WTC11 (cell line): ENCODE data around the gene RPIA. TPM values are rescaled to one million over a fixed set of nuclear protein-coding genes. Genes with fewer than 3 reads are reported as not detected.

Experiments used
- CBFB ChIP-seq: sonication (generic); formaldehyde crosslinking; IDR thresholded peaks from 2 replicates; pipeline ENCODE4 v1.8.1; 2022; ENCODE audit warnings: mild to moderate bottlenecking, low read depth, missing genetic modification reagents
- FOXP1 ChIP-seq: sonication (generic); formaldehyde crosslinking; IDR thresholded peaks from 2 replicates; pipeline ENCODE4 v1.8.0; 2022; ENCODE audit warnings: missing genetic modification reagents, mild to moderate bottlenecking, moderate library complexity, borderline replicate concordance
- GTF2I ChIP-seq: fragments of 250-450 bp; sonication (Bioruptor Pico); conservative IDR thresholded peaks from 2 replicates; pipeline ENCODE4 v1.4.0; 2021; ENCODE audit warnings: mild to moderate bottlenecking
- NR2C2 ChIP-seq: sonication (generic); formaldehyde crosslinking; IDR thresholded peaks from 2 replicates; pipeline ENCODE4 v1.8.0; 2022; ENCODE audit warnings: mild to moderate bottlenecking, missing genetic modification reagents
- ZBTB21 ChIP-seq: sonication (generic); formaldehyde crosslinking; IDR thresholded peaks from 2 replicates; pipeline ENCODE4 v1.8.1; 2023; ENCODE audit warnings: mild to moderate bottlenecking, missing genetic modification reagents, borderline replicate concordance
- total RNA-seq: library from RNA; stranded (reverse); gene quantifications from 3 replicates; pipeline ENCODE4 v1.2.3, GENCODE V29; 2021
- TF ChIP-seq, protein P1 (sequence below): sonication (generic); formaldehyde crosslinking; IDR thresholded peaks from 2 replicates; pipeline ENCODE4 v1.8.0; 2023; ENCODE audit warnings: missing genetic modification reagents, mild to moderate bottlenecking, borderline replicate concordance
- TF ChIP-seq, protein P2 (sequence below): sonication (generic); formaldehyde crosslinking; IDR thresholded peaks from 2 replicates; pipeline ENCODE4 v1.8.1; 2022; ENCODE audit warnings: missing genetic modification reagents, borderline replicate concordance
- TF ChIP-seq, protein P3 (sequence below): fragments of 250-450 bp; sonication (Bioruptor Pico); IDR thresholded peaks from 2 replicates; pipeline ENCODE4 v1.9.0; 2021; ENCODE audit warnings: mild to moderate bottlenecking, borderline replicate concordance
- TF ChIP-seq, protein P4 (sequence below): sonication (generic); formaldehyde crosslinking; IDR thresholded peaks from 2 replicates; pipeline ENCODE4 v1.8.1; 2023; ENCODE audit warnings: mild to moderate bottlenecking, missing genetic modification reagents, borderline replicate concordance
- TF ChIP-seq, protein P5 (sequence below): fragments of 250-450 bp; sonication (Bioruptor Pico); IDR thresholded peaks from 2 replicates; pipeline ENCODE4 v1.9.0; 2021; ENCODE audit warnings: mild to moderate bottlenecking

RPIA gene
- total RNA-seq, 1 experiment from 2014 or later, result 23.4 TPM

DNA sequence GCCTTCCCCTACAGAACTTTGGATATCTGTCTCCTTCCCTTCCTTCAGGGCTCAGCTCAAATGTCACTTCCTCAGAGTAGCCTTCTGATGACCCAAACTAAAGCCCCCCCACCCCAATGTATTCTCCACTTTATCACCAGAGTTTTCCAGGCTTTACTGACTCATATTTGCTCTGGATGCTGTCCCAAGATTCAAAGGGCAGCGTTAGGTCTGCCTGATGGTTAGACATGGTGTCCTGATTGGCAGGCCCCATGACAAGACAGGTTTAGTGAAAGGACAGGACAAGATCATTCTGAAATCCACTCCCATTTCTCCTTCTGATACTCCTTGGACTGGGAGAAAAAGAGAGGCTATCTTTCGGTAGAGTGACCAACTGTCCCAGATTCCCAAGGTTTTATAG is 22.6 kb upstream of the RPIA start (continued):
- TF ChIP-seq, protein P1, sequence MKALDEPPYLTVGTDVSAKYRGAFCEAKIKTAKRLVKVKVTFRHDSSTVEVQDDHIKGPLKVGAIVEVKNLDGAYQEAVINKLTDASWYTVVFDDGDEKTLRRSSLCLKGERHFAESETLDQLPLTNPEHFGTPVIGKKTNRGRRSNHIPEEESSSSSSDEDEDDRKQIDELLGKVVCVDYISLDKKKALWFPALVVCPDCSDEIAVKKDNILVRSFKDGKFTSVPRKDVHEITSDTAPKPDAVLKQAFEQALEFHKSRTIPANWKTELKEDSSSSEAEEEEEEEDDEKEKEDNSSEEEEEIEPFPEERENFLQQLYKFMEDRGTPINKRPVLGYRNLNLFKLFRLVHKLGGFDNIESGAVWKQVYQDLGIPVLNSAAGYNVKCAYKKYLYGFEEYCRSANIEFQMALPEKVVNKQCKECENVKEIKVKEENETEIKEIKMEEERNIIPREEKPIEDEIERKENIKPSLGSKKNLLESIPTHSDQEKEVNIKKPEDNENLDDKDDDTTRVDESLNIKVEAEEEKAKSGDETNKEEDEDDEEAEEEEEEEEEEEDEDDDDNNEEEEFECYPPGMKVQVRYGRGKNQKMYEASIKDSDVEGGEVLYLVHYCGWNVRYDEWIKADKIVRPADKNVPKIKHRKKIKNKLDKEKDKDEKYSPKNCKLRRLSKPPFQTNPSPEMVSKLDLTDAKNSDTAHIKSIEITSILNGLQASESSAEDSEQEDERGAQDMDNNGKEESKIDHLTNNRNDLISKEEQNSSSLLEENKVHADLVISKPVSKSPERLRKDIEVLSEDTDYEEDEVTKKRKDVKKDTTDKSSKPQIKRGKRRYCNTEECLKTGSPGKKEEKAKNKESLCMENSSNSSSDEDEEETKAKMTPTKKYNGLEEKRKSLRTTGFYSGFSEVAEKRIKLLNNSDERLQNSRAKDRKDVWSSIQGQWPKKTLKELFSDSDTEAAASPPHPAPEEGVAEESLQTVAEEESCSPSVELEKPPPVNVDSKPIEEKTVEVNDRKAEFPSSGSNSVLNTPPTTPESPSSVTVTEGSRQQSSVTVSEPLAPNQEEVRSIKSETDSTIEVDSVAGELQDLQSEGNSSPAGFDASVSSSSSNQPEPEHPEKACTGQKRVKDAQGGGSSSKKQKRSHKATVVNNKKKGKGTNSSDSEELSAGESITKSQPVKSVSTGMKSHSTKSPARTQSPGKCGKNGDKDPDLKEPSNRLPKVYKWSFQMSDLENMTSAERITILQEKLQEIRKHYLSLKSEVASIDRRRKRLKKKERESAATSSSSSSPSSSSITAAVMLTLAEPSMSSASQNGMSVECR (CRISPR knock-in tag), result no peak
- TF ChIP-seq FOXP1 (CRISPR knock-in tag) (no peak), ZBTB21 (CRISPR knock-in tag) (no peak), NR2C2 (CRISPR knock-in tag) (no peak), GTF2I (CRISPR knock-in tag) (no peak), CBFB (CRISPR knock-in tag) (no peak)
- TF ChIP-seq, protein P2, sequence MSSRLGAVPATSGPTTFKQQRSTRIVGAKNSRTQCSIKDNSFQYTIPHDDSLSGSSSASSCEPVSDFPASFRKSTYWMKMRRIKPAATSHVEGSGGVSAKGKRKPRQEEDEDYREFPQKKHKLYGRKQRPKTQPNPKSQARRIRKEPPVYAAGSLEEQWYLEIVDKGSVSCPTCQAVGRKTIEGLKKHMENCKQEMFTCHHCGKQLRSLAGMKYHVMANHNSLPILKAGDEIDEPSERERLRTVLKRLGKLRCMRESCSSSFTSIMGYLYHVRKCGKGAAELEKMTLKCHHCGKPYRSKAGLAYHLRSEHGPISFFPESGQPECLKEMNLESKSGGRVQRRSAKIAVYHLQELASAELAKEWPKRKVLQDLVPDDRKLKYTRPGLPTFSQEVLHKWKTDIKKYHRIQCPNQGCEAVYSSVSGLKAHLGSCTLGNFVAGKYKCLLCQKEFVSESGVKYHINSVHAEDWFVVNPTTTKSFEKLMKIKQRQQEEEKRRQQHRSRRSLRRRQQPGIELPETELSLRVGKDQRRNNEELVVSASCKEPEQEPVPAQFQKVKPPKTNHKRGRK (CRISPR knock-in tag), result no peak
- TF ChIP-seq, protein P3, sequence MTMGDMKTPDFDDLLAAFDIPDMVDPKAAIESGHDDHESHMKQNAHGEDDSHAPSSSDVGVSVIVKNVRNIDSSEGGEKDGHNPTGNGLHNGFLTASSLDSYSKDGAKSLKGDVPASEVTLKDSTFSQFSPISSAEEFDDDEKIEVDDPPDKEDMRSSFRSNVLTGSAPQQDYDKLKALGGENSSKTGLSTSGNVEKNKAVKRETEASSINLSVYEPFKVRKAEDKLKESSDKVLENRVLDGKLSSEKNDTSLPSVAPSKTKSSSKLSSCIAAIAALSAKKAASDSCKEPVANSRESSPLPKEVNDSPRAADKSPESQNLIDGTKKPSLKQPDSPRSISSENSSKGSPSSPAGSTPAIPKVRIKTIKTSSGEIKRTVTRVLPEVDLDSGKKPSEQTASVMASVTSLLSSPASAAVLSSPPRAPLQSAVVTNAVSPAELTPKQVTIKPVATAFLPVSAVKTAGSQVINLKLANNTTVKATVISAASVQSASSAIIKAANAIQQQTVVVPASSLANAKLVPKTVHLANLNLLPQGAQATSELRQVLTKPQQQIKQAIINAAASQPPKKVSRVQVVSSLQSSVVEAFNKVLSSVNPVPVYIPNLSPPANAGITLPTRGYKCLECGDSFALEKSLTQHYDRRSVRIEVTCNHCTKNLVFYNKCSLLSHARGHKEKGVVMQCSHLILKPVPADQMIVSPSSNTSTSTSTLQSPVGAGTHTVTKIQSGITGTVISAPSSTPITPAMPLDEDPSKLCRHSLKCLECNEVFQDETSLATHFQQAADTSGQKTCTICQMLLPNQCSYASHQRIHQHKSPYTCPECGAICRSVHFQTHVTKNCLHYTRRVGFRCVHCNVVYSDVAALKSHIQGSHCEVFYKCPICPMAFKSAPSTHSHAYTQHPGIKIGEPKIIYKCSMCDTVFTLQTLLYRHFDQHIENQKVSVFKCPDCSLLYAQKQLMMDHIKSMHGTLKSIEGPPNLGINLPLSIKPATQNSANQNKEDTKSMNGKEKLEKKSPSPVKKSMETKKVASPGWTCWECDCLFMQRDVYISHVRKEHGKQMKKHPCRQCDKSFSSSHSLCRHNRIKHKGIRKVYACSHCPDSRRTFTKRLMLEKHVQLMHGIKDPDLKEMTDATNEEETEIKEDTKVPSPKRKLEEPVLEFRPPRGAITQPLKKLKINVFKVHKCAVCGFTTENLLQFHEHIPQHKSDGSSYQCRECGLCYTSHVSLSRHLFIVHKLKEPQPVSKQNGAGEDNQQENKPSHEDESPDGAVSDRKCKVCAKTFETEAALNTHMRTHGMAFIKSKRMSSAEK (CRISPR knock-in tag), result no peak
- TF ChIP-seq, protein P4, sequence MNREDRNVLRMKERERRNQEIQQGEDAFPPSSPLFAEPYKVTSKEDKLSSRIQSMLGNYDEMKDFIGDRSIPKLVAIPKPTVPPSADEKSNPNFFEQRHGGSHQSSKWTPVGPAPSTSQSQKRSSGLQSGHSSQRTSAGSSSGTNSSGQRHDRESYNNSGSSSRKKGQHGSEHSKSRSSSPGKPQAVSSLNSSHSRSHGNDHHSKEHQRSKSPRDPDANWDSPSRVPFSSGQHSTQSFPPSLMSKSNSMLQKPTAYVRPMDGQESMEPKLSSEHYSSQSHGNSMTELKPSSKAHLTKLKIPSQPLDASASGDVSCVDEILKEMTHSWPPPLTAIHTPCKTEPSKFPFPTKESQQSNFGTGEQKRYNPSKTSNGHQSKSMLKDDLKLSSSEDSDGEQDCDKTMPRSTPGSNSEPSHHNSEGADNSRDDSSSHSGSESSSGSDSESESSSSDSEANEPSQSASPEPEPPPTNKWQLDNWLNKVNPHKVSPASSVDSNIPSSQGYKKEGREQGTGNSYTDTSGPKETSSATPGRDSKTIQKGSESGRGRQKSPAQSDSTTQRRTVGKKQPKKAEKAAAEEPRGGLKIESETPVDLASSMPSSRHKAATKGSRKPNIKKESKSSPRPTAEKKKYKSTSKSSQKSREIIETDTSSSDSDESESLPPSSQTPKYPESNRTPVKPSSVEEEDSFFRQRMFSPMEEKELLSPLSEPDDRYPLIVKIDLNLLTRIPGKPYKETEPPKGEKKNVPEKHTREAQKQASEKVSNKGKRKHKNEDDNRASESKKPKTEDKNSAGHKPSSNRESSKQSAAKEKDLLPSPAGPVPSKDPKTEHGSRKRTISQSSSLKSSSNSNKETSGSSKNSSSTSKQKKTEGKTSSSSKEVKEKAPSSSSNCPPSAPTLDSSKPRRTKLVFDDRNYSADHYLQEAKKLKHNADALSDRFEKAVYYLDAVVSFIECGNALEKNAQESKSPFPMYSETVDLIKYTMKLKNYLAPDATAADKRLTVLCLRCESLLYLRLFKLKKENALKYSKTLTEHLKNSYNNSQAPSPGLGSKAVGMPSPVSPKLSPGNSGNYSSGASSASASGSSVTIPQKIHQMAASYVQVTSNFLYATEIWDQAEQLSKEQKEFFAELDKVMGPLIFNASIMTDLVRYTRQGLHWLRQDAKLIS, result no peak
- TF ChIP-seq, protein P5, sequence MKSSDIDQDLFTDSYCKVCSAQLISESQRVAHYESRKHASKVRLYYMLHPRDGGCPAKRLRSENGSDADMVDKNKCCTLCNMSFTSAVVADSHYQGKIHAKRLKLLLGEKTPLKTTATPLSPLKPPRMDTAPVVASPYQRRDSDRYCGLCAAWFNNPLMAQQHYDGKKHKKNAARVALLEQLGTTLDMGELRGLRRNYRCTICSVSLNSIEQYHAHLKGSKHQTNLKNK (CRISPR knock-in tag), result no peak
- TF ChIP-seq, all 79 proteins: peak for 0
